Neuronal stem cell (in vitro differentiated cells): ENCODE results near the gene PTGES3.

ENCODE experiments used
- DNase-seq: peaks from one replicate; pipeline ENCODE4 v3.0.0-alpha.2; 2013; ENCODE audit warnings: low spot score
- H2AFZ ChIP-seq: one replicate; pipeline ENCODE4 v1.6.1; 2013; ENCODE audit warnings: mild to moderate bottlenecking, low read length, inconsistent platforms
- H2AK5ac ChIP-seq: 2 replicates; pipeline ENCODE4 v1.6.1; 2013; ENCODE audit warnings: low read depth, mild to moderate bottlenecking, inconsistent platforms, low read length, moderate library complexity, mixed read lengths
- H2BK120ac ChIP-seq: 2 replicates; pipeline ENCODE4 v1.6.1; 2013; ENCODE audit warnings: low read depth, mild to moderate bottlenecking, inconsistent platforms, low read length, moderate library complexity, mixed read lengths
- H2BK12ac ChIP-seq: one replicate; pipeline ENCODE4 v1.6.1; 2013; ENCODE audit warnings: low read length, inconsistent platforms
- H2BK15ac ChIP-seq: 2 replicates; pipeline ENCODE4 v1.6.1; 2013; ENCODE audit warnings: mild to moderate bottlenecking, low read length, inconsistent platforms, mixed read lengths
- H2BK5ac ChIP-seq: one replicate; pipeline ENCODE4 v1.6.1; 2013; ENCODE audit warnings: inconsistent platforms, mild to moderate bottlenecking, low read length, moderate library complexity
- H3K14ac ChIP-seq: one replicate; pipeline ENCODE4 v1.6.1; 2013; ENCODE audit warnings: low read length, inconsistent platforms
- H3K18ac ChIP-seq: 2 replicates; pipeline ENCODE4 v1.6.1; 2013; ENCODE audit warnings: low read length, inconsistent platforms
- H3K23ac ChIP-seq: 2 replicates; pipeline ENCODE4 v1.6.1; 2013; ENCODE audit warnings: low read depth, mild to moderate bottlenecking, mixed read lengths, low read length, inconsistent platforms; ENCODE audit not compliant: poor library complexity
- H3K27ac ChIP-seq: replicated peaks from 3 replicates; pipeline ENCODE4 v1.5.1; 2013; ENCODE audit warnings: low read length, inconsistent platforms
- H3K27me3 ChIP-seq, 3 experiments: 2 replicates each; pipeline ENCODE4 v1.6.1; 2013; ENCODE audit warnings: low read length in 3 of 3, mild to moderate bottlenecking in 2 of 3, inconsistent platforms in 1 of 3, low read depth in 1 of 3, mixed read lengths in 1 of 3, moderate library complexity in 1 of 3; ENCODE audit not compliant: control insufficient read depth in 3 of 3, insufficient read depth in 3 of 3
- H3K36me3 ChIP-seq, 2 donors: replicated peaks in 1 of 2; 2 replicates each; pipeline ENCODE4 v1.6.1; 2013; ENCODE audit warnings: low read length in 2 of 2; ENCODE audit not compliant: control insufficient read depth in 2 of 2, insufficient read depth in 2 of 2
- H3K4ac ChIP-seq: 2 replicates; pipeline ENCODE4 v1.6.1; 2013; ENCODE audit warnings: inconsistent platforms, mild to moderate bottlenecking, low read length, moderate library complexity
- H3K4me1 ChIP-seq, 2 donors: 1 replicate in 1 of 2; 2 replicates in 1 of 2; pipeline ENCODE4 v1.6.1; 2013; ENCODE audit warnings: low read length in 2 of 2, low read depth in 1 of 2; ENCODE audit not compliant: control insufficient read depth in 2 of 2, insufficient read depth in 1 of 2
- H3K4me2 ChIP-seq: one replicate; pipeline ENCODE4 v1.6.1; 2013; ENCODE audit warnings: mild to moderate bottlenecking, low read length, inconsistent platforms; ENCODE audit not compliant: insufficient read depth, poor library complexity, severe bottlenecking
- H3K4me3 ChIP-seq, 2 donors: 2 replicates each; pipeline ENCODE4 v1.5.1; 2013; ENCODE audit warnings: low read length in 2 of 2, mild to moderate bottlenecking in 2 of 2, inconsistent platforms in 1 of 2, moderate library complexity in 1 of 2
- H3K79me1 ChIP-seq: one replicate; pipeline ENCODE4 v1.6.1; 2013; ENCODE audit warnings: low read depth, mild to moderate bottlenecking, inconsistent platforms, low read length, moderate library complexity
- H3K9ac ChIP-seq: one replicate; pipeline ENCODE4 v1.6.1; 2013; ENCODE audit warnings: mild to moderate bottlenecking, low read depth, low read length, inconsistent platforms; ENCODE audit not compliant: poor library complexity
- H3K9me3 ChIP-seq, 2 donors: replicated peaks in 1 of 2; 2 replicates each; pipeline versions ENCODE3 to v1.6.1; 2013; ENCODE audit warnings: low read length in 2 of 2, mild to moderate bottlenecking in 2 of 2, inconsistent platforms in 1 of 2, low read depth in 1 of 2, mixed read lengths in 1 of 2, moderate library complexity in 1 of 2; ENCODE audit not compliant: control insufficient read depth in 2 of 2, insufficient read depth in 1 of 2
- H4K8ac ChIP-seq: one replicate; pipeline ENCODE4 v1.6.1; 2013; ENCODE audit warnings: low read depth, mild to moderate bottlenecking, inconsistent platforms, low read length, moderate library complexity
- H4K91ac ChIP-seq: one replicate; pipeline ENCODE4 v1.6.1; 2013; ENCODE audit warnings: low read length, low read depth, mild to moderate bottlenecking, inconsistent platforms; ENCODE audit not compliant: poor library complexity
- WGBS, 2 donors: extraction: QIAGEN DNeasy Blood & Tissue Kit; methylation state at CpG; one replicate each; pipeline ENCODE4 v1.1.7; 2013; ENCODE audit warnings: missing lambda C conversion rate in 2 of 2, mixed read lengths in 1 of 2; ENCODE audit not compliant: insufficient read length in 2 of 2, insufficient replicate concordance in 1 of 2; ENCODE audit errors: extremely low coverage in 2 of 2; 5-methylcytosine and 5-hydroxymethylcytosine counted together

PTGES3 gene

GRCh38 chr12:56630180-56630632, 57.9 kb downstream of the PTGES3 start, which contains the start of gene BAZ2A:
Gene BAZ2A, minus strand, starts transcription at chr12:56630326. Its CDS starts 12,796 bp downstream, at chr12:56617530.
- H3K27me3 ChIP-seq = no peaks in the 10 kb centered on the region
- H3K14ac ChIP-seq = peak within 1 kb of the TSS; percentile 63
- H2AK5ac ChIP-seq = peak within 1 kb of the TSS; percentile 67
- H3K79me1 ChIP-seq = peaks cover 12% of the 10 kb centered on the region
- peak within 1 kb of the TSS; percentile 88 for H2AFZ ChIP-seq
- peak within 1 kb of the TSS; percentile 96 for H3K18ac ChIP-seq
- H2BK5ac ChIP-seq = peak within 1 kb of the TSS; percentile 97
- H3K9me3 ChIP-seq = no peaks in the 10 kb centered on the region
- peak within 1 kb of the TSS; percentile 89 to 99 for H3K4me3 ChIP-seq
- no CpG with 5 or more reads among the region's 31 CpGs for WGBS, 2 donors
- peaks cover 2 to 22% of the 10 kb centered on the region in 2 donors for H3K36me3 ChIP-seq
- H4K8ac ChIP-seq = no peak within 1 kb of the TSS
- no peak within 1 kb of the TSS for H3K4ac ChIP-seq
- peak within 1 kb of the TSS; percentile 77 for H3K23ac ChIP-seq
- H3K4me2 ChIP-seq = peak within 1 kb of the TSS; percentile 66
- no peak within 1 kb of the TSS for H4K91ac ChIP-seq
- peak within 1 kb of the TSS; percentile 86 for H2BK12ac ChIP-seq
- H3K4me1 ChIP-seq = peaks cover 27 to 29% of the 10 kb centered on the region in 2 donors
- H3K9ac ChIP-seq = peak within 1 kb of the TSS; percentile 89
- peak; percentile 73 for DNase-seq
- peak within 1 kb of the TSS; percentile 66 for H3K27ac ChIP-seq
- peak within 1 kb of the TSS; percentile 13 for H2BK120ac ChIP-seq
- peak within 1 kb of the TSS; percentile 90 for H2BK15ac ChIP-seq

- H3K9ac ChIP-seq = peak overlapping the region; percentile 89
- peak overlapping the region; percentile 66 for H3K4me2 ChIP-seq
- H3K18ac ChIP-seq = peak overlapping the region; percentile 96
- H2BK5ac ChIP-seq = peak overlapping the region; percentile 97
- peak overlapping the region; percentile 61 for H3K23ac ChIP-seq
- H3K79me1 ChIP-seq = peaks cover 12% of the 10 kb centered on the region
- WGBS, 2 donors = no CpG with 5 or more reads among the region's 46 CpGs
- H3K4me3 ChIP-seq = peak overlapping the region; percentile 89 to 99
- H3K4ac ChIP-seq = no peak overlapping the region
- no peak overlapping the region for H4K91ac ChIP-seq
- no peak overlapping the region for H2BK12ac ChIP-seq
- peak overlapping the region; percentile 63 for H3K14ac ChIP-seq
- no peak overlapping the region for H4K8ac ChIP-seq
- H2BK120ac ChIP-seq = peak overlapping the region; percentile 13
- peaks cover 2 to 25% of the 10 kb centered on the region in 2 donors for H3K36me3 ChIP-seq
- no peaks in the 10 kb centered on the region for H3K27me3 ChIP-seq
- H2BK15ac ChIP-seq = no peak overlapping the region
- H3K4me1 ChIP-seq = peaks cover 27 to 29% of the 10 kb centered on the region in 2 donors
- peak overlapping the region; percentile 67 for H2AK5ac ChIP-seq
- no peaks in the 10 kb centered on the region for H3K9me3 ChIP-seq
- peak overlapping the region; percentile 66 for H3K27ac ChIP-seq
- DNase-seq = no peak
- H2AFZ ChIP-seq = peak overlapping the region; percentile 88
These were observed 58.5 kb downstream of the PTGES3 start for GRCh38 chr12:56629459-56630179.

GRCh38 chr12:56628671-56629458, 59.2 kb downstream of the PTGES3 start:
- no peak overlapping the region for H3K18ac ChIP-seq
- H3K27me3 ChIP-seq = no peaks in the 10 kb centered on the region
- DNase-seq = no peak
- H2BK120ac ChIP-seq = no peak overlapping the region
- peak overlapping the region; percentile 88 for H2AFZ ChIP-seq
- H2AK5ac ChIP-seq = peak overlapping the region; percentile 16
- peak overlapping the region; percentile 66 for H3K4me2 ChIP-seq
- H3K36me3 ChIP-seq = peaks cover 2 to 27% of the 10 kb centered on the region in 2 donors
- no peak overlapping the region for H3K14ac ChIP-seq
- no peak overlapping the region for H3K23ac ChIP-seq
- H2BK5ac ChIP-seq = peak overlapping the region; percentile 97
- no peaks in the 10 kb centered on the region for H3K9me3 ChIP-seq
- no peak overlapping the region for H4K8ac ChIP-seq
- H3K27ac ChIP-seq = peak overlapping the region; percentile 64
- WGBS, 2 donors = no CpG with 5 or more reads among the region's 18 CpGs
- no peak overlapping the region for H2BK12ac ChIP-seq
- H3K9ac ChIP-seq = peak overlapping the region; percentile 89
- H2BK15ac ChIP-seq = no peak overlapping the region
- H3K4me1 ChIP-seq = peaks cover 27 to 29% of the 10 kb centered on the region in 2 donors
- H3K79me1 ChIP-seq = peaks cover 7% of the 10 kb centered on the region
- H3K4ac ChIP-seq = no peak overlapping the region
- no peak overlapping the region for H4K91ac ChIP-seq
- peak overlapping the region; percentile 89 to 99 for H3K4me3 ChIP-seq

- peaks cover 8 to 13% of the 10 kb centered on the region in 2 donors for H3K4me1 ChIP-seq
- H4K8ac ChIP-seq = no peak overlapping the region
- H4K91ac ChIP-seq = no peak overlapping the region
- no peak overlapping the region for H2BK12ac ChIP-seq
- H3K27me3 ChIP-seq = no peaks in the 10 kb centered on the region
- no peak overlapping the region for H3K23ac ChIP-seq
- no peak overlapping the region for H3K14ac ChIP-seq
- H3K4ac ChIP-seq = no peak overlapping the region
- no peak overlapping the region for H3K4me2 ChIP-seq
- H3K18ac ChIP-seq = no peak overlapping the region
- H2BK5ac ChIP-seq = no peak overlapping the region
- H3K9ac ChIP-seq = no peak overlapping the region
- H3K9me3 ChIP-seq = no peaks in the 10 kb centered on the region
- H2BK120ac ChIP-seq = no peak overlapping the region
- no peak overlapping the region for H2AK5ac ChIP-seq
- no peak overlapping the region for H2BK15ac ChIP-seq
- H3K4me3 ChIP-seq = no peak overlapping the region
- H3K79me1 ChIP-seq = peaks cover 11% of the 10 kb centered on the region
- no peak for DNase-seq
- H3K27ac ChIP-seq = no peak overlapping the region
- no peak overlapping the region for H2AFZ ChIP-seq
- peaks cover 2 to 42% of the 10 kb centered on the region in 2 donors for H3K36me3 ChIP-seq
These were observed 61.4 kb downstream of the PTGES3 start for GRCh38 chr12:56626701-56627100.
